Neural cell (in vitro differentiated cells): Measurements from ENCODE around the gene EIF4EBP2.

Experiments used
- CTCF ChIP-seq: fragments of 450-650 bp; IDR thresholded peaks from 2 replicates; pipeline ENCODE4 v1.5.1; 2014; ENCODE audit warnings: antibody characterized with exemption, mild to moderate bottlenecking, moderate library complexity; ENCODE audit not compliant: poor library complexity, severe bottlenecking
- EP300 ChIP-seq: fragments of 450-650 bp; conservative IDR thresholded peaks from 2 replicates; pipeline ENCODE4 v1.6.1; 2014; ENCODE audit warnings: antibody characterized with exemption, mild to moderate bottlenecking, moderate library complexity; ENCODE audit not compliant: poor library complexity, severe bottlenecking
- EZH2 ChIP-seq: fragments of 200-600, 300-800 bp; shearing (Covaris generic), sonication (generic); IDR thresholded peaks from 2 replicates; pipeline ENCODE4 v1.6.1; 2014; ENCODE audit warnings: antibody characterized with exemption, low read length, borderline replicate concordance, mild to moderate bottlenecking; ENCODE audit not compliant: insufficient read depth, poor library complexity, severe bottlenecking
- MXI1 ChIP-seq: fragments of 450-650 bp; conservative IDR thresholded peaks from 2 replicates; pipeline ENCODE4 v1.6.1; 2014; ENCODE audit warnings: antibody characterized with exemption, mild to moderate bottlenecking; ENCODE audit not compliant: poor library complexity, severe bottlenecking
- POLR2AphosphoS5 ChIP-seq: IDR thresholded peaks from 2 replicates; pipeline ENCODE4 v1.6.1; 2012
- RAD21 ChIP-seq: fragments of 450-650 bp; conservative IDR thresholded peaks from 2 replicates; pipeline ENCODE4 v1.6.1; 2014; ENCODE audit warnings: antibody characterized with exemption, mild to moderate bottlenecking, moderate library complexity
- REST ChIP-seq: IDR thresholded peaks from 2 replicates; pipeline ENCODE4 v1.6.1; 2012; ENCODE audit warnings: borderline replicate concordance
- TAF1 ChIP-seq: IDR thresholded peaks from 2 replicates; pipeline ENCODE4 v1.6.1; 2012; ENCODE audit warnings: low read depth

- no peak for TF ChIP-seq CTCF
- TF ChIP-seq REST, result no peak
- TF ChIP-seq POLR2AphosphoS5, result no peak
- no peak for TF ChIP-seq EP300
- no peak for TF ChIP-seq RAD21
- no peak for TF ChIP-seq TAF1
- TF ChIP-seq EZH2, result no peak
- TF ChIP-seq MXI1, result no peak
Observed at GRCh38 chr10:70445718-70446657, 42.0 kb downstream of the EIF4EBP2 start.
